Measurements from ENCODE around the gene RAX2.

- TF ChIP-seq, protein P1, sequence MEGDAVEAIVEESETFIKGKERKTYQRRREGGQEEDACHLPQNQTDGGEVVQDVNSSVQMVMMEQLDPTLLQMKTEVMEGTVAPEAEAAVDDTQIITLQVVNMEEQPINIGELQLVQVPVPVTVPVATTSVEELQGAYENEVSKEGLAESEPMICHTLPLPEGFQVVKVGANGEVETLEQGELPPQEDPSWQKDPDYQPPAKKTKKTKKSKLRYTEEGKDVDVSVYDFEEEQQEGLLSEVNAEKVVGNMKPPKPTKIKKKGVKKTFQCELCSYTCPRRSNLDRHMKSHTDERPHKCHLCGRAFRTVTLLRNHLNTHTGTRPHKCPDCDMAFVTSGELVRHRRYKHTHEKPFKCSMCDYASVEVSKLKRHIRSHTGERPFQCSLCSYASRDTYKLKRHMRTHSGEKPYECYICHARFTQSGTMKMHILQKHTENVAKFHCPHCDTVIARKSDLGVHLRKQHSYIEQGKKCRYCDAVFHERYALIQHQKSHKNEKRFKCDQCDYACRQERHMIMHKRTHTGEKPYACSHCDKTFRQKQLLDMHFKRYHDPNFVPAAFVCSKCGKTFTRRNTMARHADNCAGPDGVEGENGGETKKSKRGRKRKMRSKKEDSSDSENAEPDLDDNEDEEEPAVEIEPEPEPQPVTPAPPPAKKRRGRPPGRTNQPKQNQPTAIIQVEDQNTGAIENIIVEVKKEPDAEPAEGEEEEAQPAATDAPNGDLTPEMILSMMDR (conservative IDR thresholded peaks at IDR 0.05 in 1 of 2, IDR thresholded peaks at IDR 0.05 in 1 of 2; ENCODE audit: low read depth in 1 of 2, low read length in 2 of 2), result no peak
- TF ChIP-seq EZH2 (IDR thresholded peaks at IDR 0.05; ENCODE audit: low read length, missing control alignments), result no peak
Measured at GRCh38 chr19:3725640-3726310, 46.3 kb downstream of the RAX2 start.

Data from fibroblast of lung (primary cell).